Hair follicle dermal papilla cell (primary cell): ENCODE results near the gene CTLA4. TPM values are rescaled to one million over a fixed set of nuclear protein-coding genes. Genes with fewer than 3 reads are reported as not detected.

Source experiments
- total RNA-seq: library from RNA; depleted of rRNA; stranded (reverse); fragments of >200 nt; gene quantifications from 2 replicates; pipeline ENCODE4 v1.2.3, GENCODE V29; 2012

CTLA4 gene
- not detected in 2 replicates for total RNA-seq

GRCh38 chr2:203867561-203868200, at the start of gene CTLA4:
CTLA4 (plus strand) TSS chr2:203867771; CDS start chr2:203867943, 172 bp downstream.

Other genes with a start within 250 kb of the CTLA4 start
- gene CD28, start 161.1 kb upstream of the CTLA4 start, total RNA-seq, result not detected in 2 replicates
- gene ICOS, start 69.0 kb downstream of the CTLA4 start, total RNA-seq, result not detected in 2 replicates